Neural cell (in vitro differentiated cells): ENCODE data around the gene RYK. TPM values are rescaled to one million over a fixed set of nuclear protein-coding genes. Genes with fewer than 3 reads are reported as not detected.

Experiments
- H2AFZ ChIP-seq: fragments of 200-600, 300-800 bp; sonication (generic), shearing (Covaris generic); 2 replicates; pipeline ENCODE4 v1.6.0; 2014; ENCODE audit warnings: low read depth, mild to moderate bottlenecking, antibody characterized with exemption, low read length, moderate library complexity
- H3F3A ChIP-seq: fragments of 200-600 bp; shearing (Covaris generic); 2 replicates; pipeline ENCODE4 v1.6.1; 2016; ENCODE audit warnings: mild to moderate bottlenecking, moderate library complexity, mixed read lengths, antibody characterized with exemption, low read length; ENCODE audit not compliant: insufficient read depth, poor library complexity, severe bottlenecking
- H3K27ac ChIP-seq: fragments of 200-600, 300-800 bp; sonication (generic), shearing (Covaris generic); 2 replicates; pipeline ENCODE4 v1.5.1; 2014; ENCODE audit warnings: mild to moderate bottlenecking, low read length, moderate library complexity
- H3K27me3 ChIP-seq: fragments of 300-800, 200-600 bp; sonication (generic), shearing (Covaris generic); 2 replicates; pipeline ENCODE4 v1.6.0; 2014; ENCODE audit warnings: mild to moderate bottlenecking, low read depth, low read length, moderate library complexity; ENCODE audit not compliant: insufficient read depth
- H3K36me3 ChIP-seq: fragments of 300-800, 200-600 bp; sonication (generic), shearing (Covaris generic); 2 replicates; pipeline ENCODE4 v1.5.1; 2014; ENCODE audit warnings: mild to moderate bottlenecking, antibody characterized with exemption, low read length, moderate library complexity; ENCODE audit not compliant: insufficient read depth
- H3K4me2 ChIP-seq: fragments of 300-800, 200-600 bp; sonication (generic), shearing (Covaris generic); 2 replicates; pipeline ENCODE4 v1.6.0; 2014; ENCODE audit warnings: mild to moderate bottlenecking, low read length
- H3K4me3 ChIP-seq: fragments of 300-800, 200-600 bp; sonication (generic), shearing (Covaris generic); 2 replicates; pipeline ENCODE4 v1.5.1; 2014; ENCODE audit warnings: mild to moderate bottlenecking, low read length, moderate library complexity
- H3K79me2 ChIP-seq: fragments of 200-600 bp; shearing (Covaris generic); replicated peaks from 2 replicates; pipeline ENCODE4 v1.6.0; 2014; ENCODE audit warnings: mild to moderate bottlenecking, low read length, moderate library complexity; ENCODE audit not compliant: insufficient read depth
- H3K9ac ChIP-seq: fragments of 300-800, 200-600 bp; sonication (generic), shearing (Covaris generic); 2 replicates; pipeline ENCODE4 v1.6.1; 2016; ENCODE audit warnings: mild to moderate bottlenecking, low read length, mixed read lengths
- H3K9me2 ChIP-seq: fragments of 200-600 bp; shearing (Covaris generic); 2 replicates; pipeline ENCODE4 v1.6.1; 2016; ENCODE audit warnings: mild to moderate bottlenecking, low read length, mixed read lengths; ENCODE audit not compliant: insufficient read depth
- H3K9me3 ChIP-seq: fragments of 200-600, 300-800 bp; sonication (generic), shearing (Covaris generic); 2 replicates; pipeline ENCODE4 v1.6.1; 2016; ENCODE audit warnings: mild to moderate bottlenecking, mixed run types, low read length, moderate library complexity, mixed read lengths
- H4K20me1 ChIP-seq: fragments of 200-600 bp; shearing (Covaris generic); 2 replicates; pipeline ENCODE4 v1.6.1; 2016; ENCODE audit warnings: mild to moderate bottlenecking, mixed run types; ENCODE audit not compliant: insufficient read depth
- EP300 ChIP-seq: fragments of 450-650 bp; conservative IDR thresholded peaks from 2 replicates; pipeline ENCODE4 v1.6.1; 2014; ENCODE audit warnings: antibody characterized with exemption, mild to moderate bottlenecking, moderate library complexity; ENCODE audit not compliant: poor library complexity, severe bottlenecking
- EZH2 ChIP-seq: fragments of 200-600, 300-800 bp; shearing (Covaris generic), sonication (generic); IDR thresholded peaks from 2 replicates; pipeline ENCODE4 v1.6.1; 2014; ENCODE audit warnings: antibody characterized with exemption, low read length, borderline replicate concordance, mild to moderate bottlenecking; ENCODE audit not compliant: insufficient read depth, poor library complexity, severe bottlenecking
- MXI1 ChIP-seq: fragments of 450-650 bp; conservative IDR thresholded peaks from 2 replicates; pipeline ENCODE4 v1.6.1; 2014; ENCODE audit warnings: antibody characterized with exemption, mild to moderate bottlenecking; ENCODE audit not compliant: poor library complexity, severe bottlenecking
- POLR2AphosphoS5 ChIP-seq: IDR thresholded peaks from 2 replicates; pipeline ENCODE4 v1.6.1; 2012
- RAD21 ChIP-seq: fragments of 450-650 bp; conservative IDR thresholded peaks from 2 replicates; pipeline ENCODE4 v1.6.1; 2014; ENCODE audit warnings: antibody characterized with exemption, mild to moderate bottlenecking, moderate library complexity
- SMC3 ChIP-seq: fragments of 450-650 bp; conservative IDR thresholded peaks from 2 replicates; pipeline ENCODE4 v1.6.1; 2014; ENCODE audit warnings: antibody characterized with exemption, mild to moderate bottlenecking, moderate library complexity; ENCODE audit not compliant: poor library complexity
- TAF1 ChIP-seq: IDR thresholded peaks from 2 replicates; pipeline ENCODE4 v1.6.1; 2012; ENCODE audit warnings: low read depth
- polyA plus RNA-seq: library from polyadenylated mRNA; depleted of rRNA; stranded (reverse); fragments of >200 nt; gene quantifications from 2 replicates; pipeline ENCODE4 v1.2.3, GENCODE V29; 2014
- TF ChIP-seq, protein P1 (sequence below): fragments of 450-650 bp; IDR thresholded peaks from 2 replicates; pipeline ENCODE4 v1.5.1; 2014; ENCODE audit warnings: antibody characterized with exemption, mild to moderate bottlenecking, moderate library complexity; ENCODE audit not compliant: poor library complexity, severe bottlenecking
- TF ChIP-seq, protein P2 (sequence below): IDR thresholded peaks from 2 replicates; pipeline ENCODE4 v1.6.1; 2012; ENCODE audit warnings: borderline replicate concordance

The RYK gene
- polyA plus RNA-seq, 1 donor from 2014 or later: 68.6 TPM

DNA sequence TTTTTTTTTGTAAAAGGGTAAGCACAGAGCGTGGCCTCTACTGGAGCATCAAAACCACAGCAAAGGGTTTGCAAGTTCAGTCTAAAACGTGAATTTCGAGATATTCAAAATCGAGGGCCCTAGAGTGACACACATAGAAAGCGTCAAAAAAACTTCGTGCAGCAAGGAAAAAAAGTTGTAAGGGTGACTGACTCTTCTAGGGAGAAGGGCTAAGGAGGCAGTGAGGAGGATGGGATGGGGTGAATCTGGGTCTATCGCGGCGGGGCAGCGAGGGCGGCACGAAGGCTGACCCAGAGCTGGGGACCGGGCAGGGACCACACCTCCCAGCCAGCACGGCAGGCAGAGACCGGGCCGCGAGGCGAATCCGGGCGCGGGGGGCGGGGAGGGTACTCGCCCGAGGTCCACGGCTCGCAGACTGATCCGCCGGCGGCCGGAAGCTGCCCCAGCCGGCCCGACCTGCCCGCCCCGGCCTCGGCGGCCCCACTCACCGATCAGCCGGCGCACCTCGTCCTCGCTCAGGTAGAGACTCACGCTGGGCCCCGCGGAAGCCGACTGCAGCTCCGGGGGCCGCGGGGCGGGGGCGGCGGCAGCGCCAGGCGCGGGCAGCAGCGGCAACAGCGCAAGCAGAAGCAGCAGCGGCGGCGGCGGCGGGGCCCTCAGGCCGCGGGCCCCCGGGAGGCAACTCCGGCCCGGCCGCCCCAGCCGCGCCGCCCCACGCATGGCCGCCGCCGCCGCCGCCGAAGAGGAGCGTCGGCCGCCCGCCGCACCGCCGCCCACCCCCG, 533 bp downstream of the RYK start:
- peak overlapping the region; percentile 72 for H3K4me2 ChIP-seq
- H3K36me3 ChIP-seq: no peaks in the 10 kb centered on the region
- no peaks in the 10 kb centered on the region for H3K9me2 ChIP-seq
- peak overlapping the region; percentile 24 for H2AFZ ChIP-seq
- no peaks in the 10 kb centered on the region for H4K20me1 ChIP-seq
- H3K79me2 ChIP-seq: peaks cover 49% of the 10 kb centered on the region
- peak overlapping the region; percentile 75 for H3K9ac ChIP-seq
- H3K27me3 ChIP-seq: no peaks in the 10 kb centered on the region
- peak overlapping the region; percentile 88 for H3K4me3 ChIP-seq
- no peaks in the 10 kb centered on the region for H3K9me3 ChIP-seq
- no peak overlapping the region for H3K27ac ChIP-seq
- no peak for TF ChIP-seq EZH2
- TF ChIP-seq MXI1: no peak
- no peak for TF ChIP-seq POLR2AphosphoS5
- no peak for TF ChIP-seq TAF1
- TF ChIP-seq EP300: no peak
- TF ChIP-seq, protein P1, sequence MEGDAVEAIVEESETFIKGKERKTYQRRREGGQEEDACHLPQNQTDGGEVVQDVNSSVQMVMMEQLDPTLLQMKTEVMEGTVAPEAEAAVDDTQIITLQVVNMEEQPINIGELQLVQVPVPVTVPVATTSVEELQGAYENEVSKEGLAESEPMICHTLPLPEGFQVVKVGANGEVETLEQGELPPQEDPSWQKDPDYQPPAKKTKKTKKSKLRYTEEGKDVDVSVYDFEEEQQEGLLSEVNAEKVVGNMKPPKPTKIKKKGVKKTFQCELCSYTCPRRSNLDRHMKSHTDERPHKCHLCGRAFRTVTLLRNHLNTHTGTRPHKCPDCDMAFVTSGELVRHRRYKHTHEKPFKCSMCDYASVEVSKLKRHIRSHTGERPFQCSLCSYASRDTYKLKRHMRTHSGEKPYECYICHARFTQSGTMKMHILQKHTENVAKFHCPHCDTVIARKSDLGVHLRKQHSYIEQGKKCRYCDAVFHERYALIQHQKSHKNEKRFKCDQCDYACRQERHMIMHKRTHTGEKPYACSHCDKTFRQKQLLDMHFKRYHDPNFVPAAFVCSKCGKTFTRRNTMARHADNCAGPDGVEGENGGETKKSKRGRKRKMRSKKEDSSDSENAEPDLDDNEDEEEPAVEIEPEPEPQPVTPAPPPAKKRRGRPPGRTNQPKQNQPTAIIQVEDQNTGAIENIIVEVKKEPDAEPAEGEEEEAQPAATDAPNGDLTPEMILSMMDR: no peak
- TF ChIP-seq, protein P2, sequence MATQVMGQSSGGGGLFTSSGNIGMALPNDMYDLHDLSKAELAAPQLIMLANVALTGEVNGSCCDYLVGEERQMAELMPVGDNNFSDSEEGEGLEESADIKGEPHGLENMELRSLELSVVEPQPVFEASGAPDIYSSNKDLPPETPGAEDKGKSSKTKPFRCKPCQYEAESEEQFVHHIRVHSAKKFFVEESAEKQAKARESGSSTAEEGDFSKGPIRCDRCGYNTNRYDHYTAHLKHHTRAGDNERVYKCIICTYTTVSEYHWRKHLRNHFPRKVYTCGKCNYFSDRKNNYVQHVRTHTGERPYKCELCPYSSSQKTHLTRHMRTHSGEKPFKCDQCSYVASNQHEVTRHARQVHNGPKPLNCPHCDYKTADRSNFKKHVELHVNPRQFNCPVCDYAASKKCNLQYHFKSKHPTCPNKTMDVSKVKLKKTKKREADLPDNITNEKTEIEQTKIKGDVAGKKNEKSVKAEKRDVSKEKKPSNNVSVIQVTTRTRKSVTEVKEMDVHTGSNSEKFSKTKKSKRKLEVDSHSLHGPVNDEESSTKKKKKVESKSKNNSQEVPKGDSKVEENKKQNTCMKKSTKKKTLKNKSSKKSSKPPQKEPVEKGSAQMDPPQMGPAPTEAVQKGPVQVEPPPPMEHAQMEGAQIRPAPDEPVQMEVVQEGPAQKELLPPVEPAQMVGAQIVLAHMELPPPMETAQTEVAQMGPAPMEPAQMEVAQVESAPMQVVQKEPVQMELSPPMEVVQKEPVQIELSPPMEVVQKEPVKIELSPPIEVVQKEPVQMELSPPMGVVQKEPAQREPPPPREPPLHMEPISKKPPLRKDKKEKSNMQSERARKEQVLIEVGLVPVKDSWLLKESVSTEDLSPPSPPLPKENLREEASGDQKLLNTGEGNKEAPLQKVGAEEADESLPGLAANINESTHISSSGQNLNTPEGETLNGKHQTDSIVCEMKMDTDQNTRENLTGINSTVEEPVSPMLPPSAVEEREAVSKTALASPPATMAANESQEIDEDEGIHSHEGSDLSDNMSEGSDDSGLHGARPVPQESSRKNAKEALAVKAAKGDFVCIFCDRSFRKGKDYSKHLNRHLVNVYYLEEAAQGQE: no peak
- TF ChIP-seq SMC3: no peak
- no peak for TF ChIP-seq RAD21
- no peaks in the 10 kb centered on the region for H3F3A ChIP-seq

DNA sequence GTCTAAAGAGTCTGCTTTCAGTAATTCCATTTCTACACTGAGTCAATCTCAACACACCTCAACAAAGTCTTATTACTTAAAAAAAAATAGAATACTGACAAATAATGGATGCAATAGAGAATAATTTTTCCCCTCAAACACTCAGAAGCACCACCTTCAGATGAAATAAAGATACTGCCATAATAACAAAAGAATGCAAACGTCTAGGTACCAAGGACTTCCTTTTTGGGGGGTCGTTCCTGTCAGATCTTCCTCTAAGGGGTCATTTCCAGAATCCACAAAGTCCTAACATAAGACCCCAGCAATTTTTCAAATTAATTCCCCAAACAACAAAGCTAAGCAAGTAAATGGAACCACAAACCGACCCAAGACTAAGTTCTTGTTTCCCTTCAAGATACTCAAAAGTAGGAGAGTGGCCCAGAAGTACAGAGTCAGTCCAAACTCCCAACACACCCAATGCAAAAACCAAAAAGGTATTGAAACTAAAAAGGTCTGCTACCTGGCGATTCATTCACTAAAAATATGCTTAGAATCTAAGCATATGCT, 1.3 kb downstream of the RYK start:
- no peaks in the 10 kb centered on the region for H3F3A ChIP-seq
- H3K27ac ChIP-seq: no peak overlapping the region
- peaks cover 57% of the 10 kb centered on the region for H3K79me2 ChIP-seq
- H3K9me3 ChIP-seq: no peaks in the 10 kb centered on the region
- peak overlapping the region; percentile 72 for H3K4me2 ChIP-seq
- peak overlapping the region; percentile 88 for H3K4me3 ChIP-seq
- no peaks in the 10 kb centered on the region for H3K27me3 ChIP-seq
- TF ChIP-seq, protein P2: no peak
- TF ChIP-seq, protein P1: peak; percentile 36
- H3K9me2 ChIP-seq: no peaks in the 10 kb centered on the region
- H3K9ac ChIP-seq: peak overlapping the region; percentile 75
- H4K20me1 ChIP-seq: no peaks in the 10 kb centered on the region
- H3K36me3 ChIP-seq: no peaks in the 10 kb centered on the region
- peak overlapping the region; percentile 24 for H2AFZ ChIP-seq
